LNCaP clone FGC (cell line): ENCODE results near the gene TOR1AIP2.

Experiments
- DNase-seq: peaks from one replicate; pipeline ENCODE4 v3.0.0-alpha.2; 2011; ENCODE audit warnings: low read depth
- H3K4me3 ChIP-seq: 2 replicates; pipeline ENCODE4 v1.5.1; 2011; ENCODE audit warnings: mild to moderate bottlenecking, low read depth, low read length, control low read depth
- TF ChIP-seq, protein P1 (sequence below): IDR thresholded peaks from 2 replicates; pipeline ENCODE4 v1.5.1; 2012; ENCODE audit warnings: mild to moderate bottlenecking; ENCODE audit not compliant: control insufficient read depth, insufficient read depth; ENCODE audit errors: extremely low read depth

TOR1AIP2 gene

DNA sequence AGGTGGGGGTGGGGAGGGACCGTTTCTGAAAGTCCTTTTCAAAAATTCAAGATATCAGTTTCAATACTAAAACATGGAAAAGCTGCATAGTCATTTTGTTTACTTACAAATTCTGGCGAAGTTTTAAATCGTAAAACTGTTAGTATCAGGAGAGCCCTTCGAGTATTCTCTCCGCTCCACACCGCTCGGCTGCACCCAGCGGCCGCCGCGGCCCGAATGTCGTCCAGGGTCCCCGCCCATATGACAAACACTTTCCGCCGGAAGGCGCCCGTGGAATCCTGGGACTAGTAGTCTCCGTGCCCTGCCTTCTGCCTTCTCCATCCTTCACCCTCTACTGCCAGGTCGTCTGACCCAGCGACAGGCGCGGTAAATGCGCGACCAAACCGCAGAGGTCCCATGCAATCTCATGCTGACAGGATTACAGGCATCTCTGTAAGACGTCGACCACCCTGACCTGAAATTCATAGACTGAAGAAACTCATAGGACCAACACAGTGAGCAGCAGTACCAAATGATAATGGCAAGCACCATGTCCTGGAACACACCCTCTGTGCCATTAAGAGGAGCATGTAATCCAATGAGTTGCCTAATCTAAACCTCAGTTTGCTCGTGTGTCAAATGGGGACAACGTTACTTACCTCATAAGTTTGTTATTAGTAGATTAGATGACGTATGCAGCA lies at the start of gene TOR1AIP2:
TSS of gene TOR1AIP2 (minus strand) at position 218 of the 680 bp plus-strand sequence. CDS start 25,138 bp downstream, outside the sequence.
- TF ChIP-seq, protein P1, sequence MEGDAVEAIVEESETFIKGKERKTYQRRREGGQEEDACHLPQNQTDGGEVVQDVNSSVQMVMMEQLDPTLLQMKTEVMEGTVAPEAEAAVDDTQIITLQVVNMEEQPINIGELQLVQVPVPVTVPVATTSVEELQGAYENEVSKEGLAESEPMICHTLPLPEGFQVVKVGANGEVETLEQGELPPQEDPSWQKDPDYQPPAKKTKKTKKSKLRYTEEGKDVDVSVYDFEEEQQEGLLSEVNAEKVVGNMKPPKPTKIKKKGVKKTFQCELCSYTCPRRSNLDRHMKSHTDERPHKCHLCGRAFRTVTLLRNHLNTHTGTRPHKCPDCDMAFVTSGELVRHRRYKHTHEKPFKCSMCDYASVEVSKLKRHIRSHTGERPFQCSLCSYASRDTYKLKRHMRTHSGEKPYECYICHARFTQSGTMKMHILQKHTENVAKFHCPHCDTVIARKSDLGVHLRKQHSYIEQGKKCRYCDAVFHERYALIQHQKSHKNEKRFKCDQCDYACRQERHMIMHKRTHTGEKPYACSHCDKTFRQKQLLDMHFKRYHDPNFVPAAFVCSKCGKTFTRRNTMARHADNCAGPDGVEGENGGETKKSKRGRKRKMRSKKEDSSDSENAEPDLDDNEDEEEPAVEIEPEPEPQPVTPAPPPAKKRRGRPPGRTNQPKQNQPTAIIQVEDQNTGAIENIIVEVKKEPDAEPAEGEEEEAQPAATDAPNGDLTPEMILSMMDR: no peak
- peak within 1 kb of the TSS; percentile 91 for H3K4me3 ChIP-seq
- DNase-seq: peak; percentile 53

DNA sequence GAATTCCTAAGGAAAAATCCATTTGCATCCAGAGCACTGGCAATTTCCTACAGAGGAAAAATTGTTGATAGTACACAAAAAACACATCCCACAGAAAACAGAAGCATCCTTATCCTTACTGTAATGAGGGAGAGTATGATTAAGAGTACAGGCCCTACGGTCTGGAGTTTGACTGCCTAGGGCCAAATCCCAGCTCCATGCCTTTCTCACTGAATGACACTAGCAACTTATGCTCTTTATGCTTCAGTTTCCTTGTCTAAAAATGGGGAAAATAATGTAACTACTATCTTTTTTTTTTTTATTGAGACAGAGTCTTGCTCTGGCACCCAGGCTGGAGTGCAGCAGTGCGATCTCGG lies 49.2 kb upstream of the TOR1AIP2 start:
- DNase-seq: no peak
- TF ChIP-seq, protein P1: no peak
- H3K4me3 ChIP-seq: no peak overlapping the region

DNA sequence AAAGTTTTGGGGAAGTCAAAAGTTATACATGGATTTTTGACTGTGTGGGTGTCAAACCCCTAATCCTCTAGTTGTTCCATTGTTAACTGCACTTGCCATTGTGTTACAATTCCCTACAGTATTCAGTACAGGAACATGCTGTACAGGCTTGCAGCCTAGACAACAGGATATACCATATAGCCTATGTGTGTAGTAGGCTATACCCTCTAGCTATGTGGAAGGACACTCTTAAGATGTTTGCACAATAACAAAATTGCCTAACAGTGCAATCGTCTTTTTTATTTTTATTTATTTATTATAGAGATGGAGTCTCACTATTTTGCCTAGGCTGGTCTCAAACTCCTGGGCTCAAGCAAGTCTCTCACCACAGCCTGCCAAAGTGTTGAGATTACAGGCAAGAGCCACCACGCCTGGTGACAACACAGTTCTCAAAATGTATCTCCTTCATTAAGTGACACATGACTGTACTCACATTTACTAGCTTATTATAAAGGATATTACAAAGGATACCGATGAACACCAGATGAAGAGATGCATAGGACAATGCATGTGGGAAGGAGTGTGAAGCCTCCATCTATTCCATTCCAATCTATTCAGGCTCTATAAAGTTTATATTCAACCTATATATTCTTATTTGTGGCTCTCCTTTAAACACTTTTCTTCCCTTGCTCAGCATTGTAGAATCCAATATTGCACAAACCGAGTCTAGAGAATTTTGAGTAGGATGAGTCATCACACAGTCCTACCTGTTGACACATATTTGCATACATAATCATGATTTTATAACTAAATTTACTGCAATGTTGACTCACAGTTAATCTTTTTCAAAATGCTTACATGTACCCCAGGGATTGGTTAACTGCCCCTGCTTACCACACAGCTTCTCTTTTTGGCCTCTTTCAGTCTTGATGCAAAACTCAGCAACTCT lies 48.6 kb upstream of the TOR1AIP2 start:
- TF ChIP-seq, protein P1: no peak
- H3K4me3 ChIP-seq: no peak overlapping the region
- no peak for DNase-seq

DNA sequence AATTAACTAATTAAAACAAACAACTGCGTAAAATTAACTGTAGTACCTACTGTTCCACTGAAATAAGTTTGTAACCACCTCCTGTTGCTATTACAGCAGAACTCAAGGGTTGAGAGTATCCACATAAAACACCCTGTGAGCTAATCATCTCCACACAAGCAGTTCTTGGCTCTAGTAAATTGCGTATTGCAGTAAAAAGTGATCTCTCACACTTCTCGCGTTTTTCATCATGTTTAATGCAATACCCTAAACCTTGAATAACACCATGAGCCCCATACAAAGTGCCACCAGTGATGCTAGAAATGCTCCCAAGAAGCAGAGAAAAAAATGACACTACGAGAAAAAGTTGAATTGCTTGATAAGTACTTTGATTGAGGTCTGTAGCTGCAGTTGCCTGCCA lies 47.7 kb upstream of the TOR1AIP2 start:
- H3K4me3 ChIP-seq: no peak overlapping the region
- TF ChIP-seq, protein P1: no peak
- DNase-seq: no peak

DNA sequence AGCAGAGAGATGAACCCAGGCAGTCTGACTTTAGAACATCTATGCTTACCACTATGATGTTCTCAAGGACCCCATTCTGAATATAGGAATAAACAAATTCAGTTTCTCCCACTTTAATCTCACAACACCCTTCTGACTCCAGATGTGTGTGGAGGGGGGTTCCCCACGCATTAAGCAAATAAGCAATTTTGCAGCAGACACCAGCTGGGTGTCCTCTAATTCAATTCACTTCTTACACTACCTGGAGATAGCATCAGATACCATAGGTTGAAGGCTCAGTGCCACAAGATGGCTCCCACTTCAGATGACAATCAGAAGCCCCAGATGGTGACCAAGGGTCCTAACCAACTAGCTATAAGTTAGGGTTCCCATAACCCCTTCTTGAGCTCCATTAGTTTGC lies 46.7 kb upstream of the TOR1AIP2 start:
- DNase-seq: no peak
- no peak overlapping the region for H3K4me3 ChIP-seq
- TF ChIP-seq, protein P1: no peak

DNA sequence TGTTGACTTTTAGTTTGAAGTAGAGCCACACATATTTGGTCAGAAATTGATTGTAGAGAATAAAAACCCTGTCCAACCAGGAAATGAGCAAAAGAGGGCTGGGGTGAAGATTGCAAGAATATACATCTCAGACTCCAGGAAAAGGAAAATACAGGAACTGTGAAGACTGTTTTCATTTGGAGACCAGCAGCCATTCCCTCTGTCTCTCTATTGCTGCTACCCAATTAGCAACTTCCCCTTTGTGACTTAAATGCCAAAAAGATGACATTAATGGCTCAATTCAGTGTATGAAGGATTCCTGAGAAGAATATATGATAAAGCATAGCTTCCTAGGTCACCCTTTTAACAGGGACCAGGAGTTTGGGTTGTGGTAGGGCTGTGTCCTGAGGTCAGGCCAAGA lies 45.4 kb upstream of the TOR1AIP2 start:
- TF ChIP-seq, protein P1: no peak
- no peak for DNase-seq
- H3K4me3 ChIP-seq: no peak overlapping the region
